ENCODE measurements around the gene ANO4.

The ANO4 gene

GRCh38 chr12:100995201-100995600 is 200.6 kb downstream of the ANO4 start:
- DNase-seq = no peak
- Histone ChIP-seq H4K91ac (ENCODE audit: low read depth, low read length) (no peak overlapping the region), H2AK5ac (ENCODE audit: low read length) (no peak overlapping the region), H3K79me1 (ENCODE audit: low read length) (no peaks in the 10 kb centered on the region), H3K14ac (ENCODE audit: low read length) (no peak overlapping the region), H3K4me1 (ENCODE audit: control insufficient read depth in 1 of 2, insufficient read depth in 2 of 2, low read length in 2 of 2) (peaks cover 0 to 3% of the 10 kb centered on the region in 2 experiments), H3K79me2 (ENCODE audit: control insufficient read depth, insufficient read depth, low read length, poor library complexity) (no peaks in the 10 kb centered on the region), H4K8ac (ENCODE audit: low read depth, low read length) (no peak overlapping the region), H3K4me2 (ENCODE audit: low read length) (no peak overlapping the region), H2BK12ac (ENCODE audit: low read length) (no peak overlapping the region), H3K23ac (ENCODE audit: low read length) (no peak overlapping the region), H2BK5ac (ENCODE audit: low read depth, low read length, poor library complexity) (no peak overlapping the region), H3K4ac (ENCODE audit: low read depth, low read length) (no peak overlapping the region), H4K12ac (ENCODE audit: low read depth, low read length) (no peak overlapping the region), H3K27ac (ENCODE audit: low read depth, low read length) (no peak overlapping the region), H3K27me3 (ENCODE audit: insufficient read depth, low read length) (no peaks in the 10 kb centered on the region), H3K18ac (ENCODE audit: low read length) (no peak overlapping the region), H3K36me3 (ENCODE audit: control insufficient read depth in 1 of 2, insufficient read depth in 2 of 2, low read length in 2 of 2) (no peaks in the 10 kb centered on the region), H2BK120ac (ENCODE audit: insufficient read depth, low read length, poor library complexity) (no peak overlapping the region), H3K9ac (ENCODE audit: low read length) (no peak overlapping the region), H2AFZ (ENCODE audit: insufficient read depth, low read length, poor library complexity) (no peak overlapping the region), H3K4me3 (ENCODE audit: low read depth, low read length) (no peak overlapping the region), H3K9me3 (ENCODE audit: insufficient read depth, low read depth, low read length) (no peaks in the 10 kb centered on the region)
- WGBS (ENCODE audit: extremely low coverage, insufficient coverage, insufficient read length) = no CpG with 5 or more reads among the region's 3 CpGs

- no peak for DNase-seq
- no peaks in the 10 kb centered on the region for H3K9me3 ChIP-seq (ENCODE audit: insufficient read depth, low read depth, low read length)
- no peak overlapping the region for H2BK12ac ChIP-seq (ENCODE audit: low read length)
- H3K79me1 ChIP-seq (ENCODE audit: low read length) = no peaks in the 10 kb centered on the region
- no peak overlapping the region for H3K14ac ChIP-seq (ENCODE audit: low read length)
- WGBS (ENCODE audit: extremely low coverage, insufficient coverage, insufficient read length) = no CpG with 5 or more reads among the region's 4 CpGs
- no peak overlapping the region for H2BK5ac ChIP-seq (ENCODE audit: low read depth, low read length, poor library complexity)
- H3K9ac ChIP-seq (ENCODE audit: low read length) = no peak overlapping the region
- H2AFZ ChIP-seq (ENCODE audit: insufficient read depth, low read length, poor library complexity) = no peak overlapping the region
- no peaks in the 10 kb centered on the region for H3K27me3 ChIP-seq (ENCODE audit: insufficient read depth, low read length)
- no peak overlapping the region for H2BK120ac ChIP-seq (ENCODE audit: insufficient read depth, low read length, poor library complexity)
- no peak overlapping the region for H4K12ac ChIP-seq (ENCODE audit: low read depth, low read length)
- peaks cover 0 to 3% of the 10 kb centered on the region in 2 experiments for H3K4me1 ChIP-seq (ENCODE audit: control insufficient read depth in 1 of 2, insufficient read depth in 2 of 2, low read length in 2 of 2)
- H2AK5ac ChIP-seq (ENCODE audit: low read length) = no peak overlapping the region
- H4K91ac ChIP-seq (ENCODE audit: low read depth, low read length) = no peak overlapping the region
- H3K4ac ChIP-seq (ENCODE audit: low read depth, low read length) = no peak overlapping the region
- no peak overlapping the region for H3K27ac ChIP-seq (ENCODE audit: low read depth, low read length)
- no peak overlapping the region for H3K18ac ChIP-seq (ENCODE audit: low read length)
- H4K8ac ChIP-seq (ENCODE audit: low read depth, low read length) = no peak overlapping the region
- H3K36me3 ChIP-seq (ENCODE audit: control insufficient read depth in 1 of 2, insufficient read depth in 2 of 2, low read length in 2 of 2) = no peaks in the 10 kb centered on the region
- H3K23ac ChIP-seq (ENCODE audit: low read length) = no peak overlapping the region
- no peak overlapping the region for H3K4me3 ChIP-seq (ENCODE audit: low read depth, low read length)
- H3K79me2 ChIP-seq (ENCODE audit: control insufficient read depth, insufficient read depth, low read length, poor library complexity) = no peaks in the 10 kb centered on the region
- H3K4me2 ChIP-seq (ENCODE audit: low read length) = no peak overlapping the region
Observed at GRCh38 chr12:100995771-100996170, 201.2 kb downstream of the ANO4 start.

GRCh38 chr12:101001669-101002068 is 207.1 kb downstream of the ANO4 start:
- WGBS (ENCODE audit: extremely low coverage, insufficient coverage, insufficient read length) = no CpG with 5 or more reads among the region's 5 CpGs
- Histone ChIP-seq H3K79me1 (ENCODE audit: low read length) (no peaks in the 10 kb centered on the region), H3K18ac (ENCODE audit: low read length) (no peak overlapping the region), H2AK5ac (ENCODE audit: low read length) (no peak overlapping the region), H3K14ac (ENCODE audit: low read length) (no peak overlapping the region), H3K36me3 (ENCODE audit: control insufficient read depth in 1 of 2, insufficient read depth in 2 of 2, low read length in 2 of 2) (no peaks in the 10 kb centered on the region), H3K4me2 (ENCODE audit: low read length) (no peak overlapping the region), H3K4me1 (ENCODE audit: control insufficient read depth in 1 of 2, insufficient read depth in 2 of 2, low read length in 2 of 2) (no peaks in the 10 kb centered on the region), H2BK12ac (ENCODE audit: low read length) (no peak overlapping the region), H3K27ac (ENCODE audit: low read depth, low read length) (no peak overlapping the region), H3K79me2 (ENCODE audit: control insufficient read depth, insufficient read depth, low read length, poor library complexity) (no peaks in the 10 kb centered on the region), H3K23ac (ENCODE audit: low read length) (no peak overlapping the region), H2BK120ac (ENCODE audit: insufficient read depth, low read length, poor library complexity) (no peak overlapping the region), H2BK5ac (ENCODE audit: low read depth, low read length, poor library complexity) (no peak overlapping the region), H3K27me3 (ENCODE audit: insufficient read depth, low read length) (no peaks in the 10 kb centered on the region), H4K12ac (ENCODE audit: low read depth, low read length) (no peak overlapping the region), H4K8ac (ENCODE audit: low read depth, low read length) (no peak overlapping the region), H2AFZ (ENCODE audit: insufficient read depth, low read length, poor library complexity) (no peak overlapping the region), H3K9me3 (ENCODE audit: insufficient read depth, low read depth, low read length) (no peaks in the 10 kb centered on the region), H4K91ac (ENCODE audit: low read depth, low read length) (no peak overlapping the region), H3K4me3 (ENCODE audit: low read depth, low read length) (no peak overlapping the region), H3K9ac (ENCODE audit: low read length) (no peak overlapping the region), H3K4ac (ENCODE audit: low read depth, low read length) (no peak overlapping the region)
- DNase-seq = no peak

- WGBS (ENCODE audit: extremely low coverage, insufficient coverage, insufficient read length) = no CpG with 5 or more reads among the region's 3 CpGs
- no peak overlapping the region for H3K18ac ChIP-seq (ENCODE audit: low read length)
- no peak overlapping the region for H3K4me3 ChIP-seq (ENCODE audit: low read depth, low read length)
- no peak overlapping the region for H2AFZ ChIP-seq (ENCODE audit: insufficient read depth, low read length, poor library complexity)
- H3K23ac ChIP-seq (ENCODE audit: low read length) = no peak overlapping the region
- H3K4me1 ChIP-seq (ENCODE audit: control insufficient read depth in 1 of 2, insufficient read depth in 2 of 2, low read length in 2 of 2) = no peaks in the 10 kb centered on the region
- no peak overlapping the region for H3K4ac ChIP-seq (ENCODE audit: low read depth, low read length)
- no peak overlapping the region for H4K12ac ChIP-seq (ENCODE audit: low read depth, low read length)
- no peak overlapping the region for H3K14ac ChIP-seq (ENCODE audit: low read length)
- H3K27me3 ChIP-seq (ENCODE audit: insufficient read depth, low read length) = no peaks in the 10 kb centered on the region
- H3K79me1 ChIP-seq (ENCODE audit: low read length) = no peaks in the 10 kb centered on the region
- no peaks in the 10 kb centered on the region for H3K9me3 ChIP-seq (ENCODE audit: insufficient read depth, low read depth, low read length)
- H2BK12ac ChIP-seq (ENCODE audit: low read length) = no peak overlapping the region
- H4K8ac ChIP-seq (ENCODE audit: low read depth, low read length) = no peak overlapping the region
- no peak overlapping the region for H2AK5ac ChIP-seq (ENCODE audit: low read length)
- no peaks in the 10 kb centered on the region for H3K36me3 ChIP-seq (ENCODE audit: control insufficient read depth in 1 of 2, insufficient read depth in 2 of 2, low read length in 2 of 2)
- no peak overlapping the region for H3K9ac ChIP-seq (ENCODE audit: low read length)
- no peak overlapping the region for H2BK120ac ChIP-seq (ENCODE audit: insufficient read depth, low read length, poor library complexity)
- no peak overlapping the region for H2BK5ac ChIP-seq (ENCODE audit: low read depth, low read length, poor library complexity)
- H4K91ac ChIP-seq (ENCODE audit: low read depth, low read length) = no peak overlapping the region
- no peaks in the 10 kb centered on the region for H3K79me2 ChIP-seq (ENCODE audit: control insufficient read depth, insufficient read depth, low read length, poor library complexity)
- DNase-seq = no peak
- no peak overlapping the region for H3K27ac ChIP-seq (ENCODE audit: low read depth, low read length)
- no peak overlapping the region for H3K4me2 ChIP-seq (ENCODE audit: low read length)
Observed at GRCh38 chr12:101002696-101003419, 208.3 kb downstream of the ANO4 start.

Measured in trophoblast cell (in vitro differentiated cells and primary cell).